ENCODE measurements around the gene OTX2. TPM values are rescaled to one million over a fixed set of nuclear protein-coding genes. Genes with fewer than 3 reads are reported as not detected.

The OTX2 gene
- total RNA-seq, 1 donor from 2014 or later: not detected

GRCh38 chr14:56812364-56813141 is 2.3 kb upstream of the OTX2 start:
- intact Hi-C loops (cut with micrococcal nuclease): loop anchor here (10.0 kb wide), 1 partner anchor 502 kb away; no protein-coding TSS in a partner anchor

- intact Hi-C loops (cut with micrococcal nuclease): loop anchor here (10.0 kb wide), 1 partner anchor 503 kb away; no protein-coding TSS in a partner anchor
These were observed 1.5 kb upstream of the OTX2 start for GRCh38 chr14:56811593-56812363.

GRCh38 chr14:56810836-56811592 is 735 bp upstream of the OTX2 start:
- intact Hi-C loops (cut with micrococcal nuclease): loop anchor here (10.0 kb wide), 1 partner anchor 504 kb away; no protein-coding TSS in a partner anchor

- intact Hi-C loops (cut with micrococcal nuclease): loop anchor here (10.0 kb wide), 1 partner anchor 505 kb away; no protein-coding TSS in a partner anchor
These were observed 771 bp downstream of the OTX2 start for GRCh38 chr14:56809270-56810146.

- intact Hi-C loops (cut with micrococcal nuclease): no loop called here
These were observed 1.7 kb downstream of the OTX2 start for GRCh38 chr14:56808383-56809269.

- intact Hi-C loops (cut with micrococcal nuclease): no loop called here
These were observed 2.2 kb downstream of the OTX2 start for GRCh38 chr14:56808110-56808382.

GRCh38 chr14:56807386-56808109 is 2.7 kb downstream of the OTX2 start:
- intact Hi-C loops (cut with micrococcal nuclease): no loop called here

- intact Hi-C loops (cut with micrococcal nuclease): no loop called here
These were observed 3.5 kb downstream of the OTX2 start for GRCh38 chr14:56806760-56807159.

- intact Hi-C loops (cut with micrococcal nuclease): no loop called here
These were observed 4.1 kb downstream of the OTX2 start for GRCh38 chr14:56805992-56806727.

GRCh38 chr14:56805201-56805991 is 4.9 kb downstream of the OTX2 start:
- intact Hi-C loops (cut with micrococcal nuclease): no loop called here

GRCh38 chr14:56803816-56804535 is 6.3 kb downstream of the OTX2 start:
- intact Hi-C loops (cut with micrococcal nuclease): no loop called here

GRCh38 chr14:56801920-56802319 is 8.4 kb downstream of the OTX2 start:
- intact Hi-C loops (cut with micrococcal nuclease): no loop called here

- intact Hi-C loops (cut with micrococcal nuclease): loop anchor here (2.0 kb wide), 1 partner anchor 18 kb away; no protein-coding TSS in a partner anchor
These were observed 11.0 kb downstream of the OTX2 start for GRCh38 chr14:56799343-56799645.

- intact Hi-C loops (cut with micrococcal nuclease): loop anchor here (2.0 kb wide), 1 partner anchor 18 kb away; no protein-coding TSS in a partner anchor
These were observed 11.6 kb downstream of the OTX2 start for GRCh38 chr14:56798447-56799342.

GRCh38 chr14:56797569-56798446 is 12.5 kb downstream of the OTX2 start:
- intact Hi-C loops (cut with micrococcal nuclease): loop anchor here (2.0 kb wide), 1 partner anchor 19 kb away; no protein-coding TSS in a partner anchor
